ENCODE data around the gene EPS15.

EPS15 gene

GRCh38 chr1:51308636-51309035 lies 210.4 kb downstream of the EPS15 start:
- no peak for DNase-seq (ENCODE audit: low read depth)
- H3K4me3 ChIP-seq (ENCODE audit: low read depth, low read length) = no peak overlapping the region
- in situ Hi-C loops (cut with HindIII; ENCODE audit: low sequenced_read_pairs) = no loop called here
- TF ChIP-seq CTCF (IDR thresholded peaks at IDR 0.05; ENCODE audit: low read depth, low read length, missing control alignments) = no peak

DNA sequence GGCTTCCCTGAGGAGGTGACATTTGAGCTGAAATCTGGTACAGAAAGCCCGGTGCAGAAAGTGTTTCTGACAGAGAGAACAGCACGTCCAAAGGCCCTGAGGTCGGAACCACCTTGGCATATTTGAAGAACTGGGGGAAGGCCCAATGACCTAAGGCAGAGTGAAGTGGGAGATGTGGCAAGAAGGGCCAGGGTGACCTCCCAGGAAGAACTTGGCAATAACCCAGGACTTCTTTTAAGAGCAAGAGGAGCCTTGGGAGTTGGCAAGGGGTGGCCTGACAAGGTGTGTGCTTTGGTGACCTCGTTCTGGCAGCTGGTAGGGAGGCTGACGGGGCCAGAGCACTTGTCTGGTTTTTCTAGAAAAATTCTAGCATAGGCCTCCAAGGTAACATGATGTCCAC lies 212.1 kb downstream of the EPS15 start:
- no peak for DNase-seq (ENCODE audit: low read depth)
- H3K4me3 ChIP-seq (ENCODE audit: low read depth, low read length) = no peak overlapping the region
- TF ChIP-seq CTCF (IDR thresholded peaks at IDR 0.05; ENCODE audit: low read depth, low read length, missing control alignments) = no peak
- in situ Hi-C loops (cut with HindIII; ENCODE audit: low sequenced_read_pairs) = no loop called here

DNA sequence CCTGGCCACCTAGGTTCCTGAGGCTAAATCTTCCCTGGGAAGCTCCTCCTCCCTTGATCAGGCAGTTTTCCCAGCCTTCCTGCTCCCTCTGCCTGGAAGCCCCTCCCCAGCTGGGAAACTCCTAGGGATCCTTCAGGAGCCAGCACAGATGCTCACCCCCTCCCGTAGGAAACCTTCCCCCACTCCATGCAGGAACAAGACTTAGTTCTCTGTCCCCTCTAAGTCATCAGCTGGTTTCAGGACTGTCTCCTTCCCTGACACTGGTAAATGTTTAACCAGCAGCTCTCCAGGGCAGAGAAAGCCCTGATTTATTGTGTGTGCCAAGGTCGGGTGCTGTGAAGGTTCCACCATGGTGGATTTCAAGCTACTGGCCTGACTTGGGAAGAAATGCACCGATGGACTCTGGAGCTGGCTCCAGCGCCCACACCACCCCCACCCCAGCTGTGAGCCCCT lies 213.7 kb downstream of the EPS15 start:
- in situ Hi-C loops (cut with HindIII; ENCODE audit: low sequenced_read_pairs) = no loop called here
- TF ChIP-seq CTCF (IDR thresholded peaks at IDR 0.05; ENCODE audit: low read depth, low read length, missing control alignments) = no peak
- DNase-seq (ENCODE audit: low read depth) = no peak
- no peak overlapping the region for H3K4me3 ChIP-seq (ENCODE audit: low read depth, low read length)

DNA sequence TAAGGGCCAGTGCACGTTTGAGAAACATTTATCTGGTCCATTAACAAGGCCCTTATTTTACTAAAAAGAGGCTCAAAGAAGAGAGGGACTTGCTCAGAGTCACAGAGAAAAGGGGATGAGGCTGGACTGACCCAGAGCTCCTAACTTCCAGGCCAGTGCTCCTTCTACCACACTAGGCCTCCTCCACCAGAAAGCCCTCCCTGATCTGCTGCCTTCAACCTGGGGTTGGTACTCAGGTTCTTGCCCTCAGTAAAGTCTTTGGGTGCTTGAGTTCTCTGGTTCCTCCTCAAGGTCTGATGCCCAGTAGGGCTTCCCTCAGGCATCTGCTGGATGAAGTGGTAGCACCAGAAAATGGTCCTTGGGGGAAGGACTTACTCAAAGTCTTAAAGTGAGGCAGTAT lies 214.7 kb downstream of the EPS15 start:
- no peak for TF ChIP-seq CTCF (IDR thresholded peaks at IDR 0.05; ENCODE audit: low read depth, low read length, missing control alignments)
- in situ Hi-C loops (cut with HindIII; ENCODE audit: low sequenced_read_pairs) = no loop called here
- DNase-seq (ENCODE audit: low read depth) = no peak
- H3K4me3 ChIP-seq (ENCODE audit: low read depth, low read length) = no peak overlapping the region
